Measurements from ENCODE around the gene MYO16.

GRCh38 chr13:108959234-108959633 lies 329.8 kb downstream of the MYO16 start:
- no peak for TF ChIP-seq EZH2 (IDR thresholded peaks at IDR 0.05; ENCODE audit: borderline replicate concordance)
- TF ChIP-seq CTCF (IDR thresholded peaks at IDR 0.05; ENCODE audit: poor library complexity), result no peak

Data from hepatocyte (in vitro differentiated cells).